HL-60 (cell line): ENCODE measurements around the gene SLC16A6.

ENCODE experiments used
- CTCF ChIP-seq: IDR thresholded peaks from one replicate; pipeline ENCODE4 v1.5.1; 2011; ENCODE audit warnings: low read length, control low read depth, inconsistent platforms; ENCODE audit not compliant: insufficient read depth
- SPI1 ChIP-seq: IDR thresholded peaks from 2 replicates; pipeline ENCODE4 v1.6.1; 2012; ENCODE audit warnings: low read depth, mild to moderate bottlenecking, borderline replicate concordance
- TF ChIP-seq, protein P1 (sequence below): IDR thresholded peaks from 2 replicates; pipeline ENCODE4 v1.6.1; 2012; ENCODE audit warnings: low read depth; ENCODE audit not compliant: insufficient replicate concordance

- no peak for TF ChIP-seq SPI1
- TF ChIP-seq CTCF = no peak
- TF ChIP-seq, protein P1, sequence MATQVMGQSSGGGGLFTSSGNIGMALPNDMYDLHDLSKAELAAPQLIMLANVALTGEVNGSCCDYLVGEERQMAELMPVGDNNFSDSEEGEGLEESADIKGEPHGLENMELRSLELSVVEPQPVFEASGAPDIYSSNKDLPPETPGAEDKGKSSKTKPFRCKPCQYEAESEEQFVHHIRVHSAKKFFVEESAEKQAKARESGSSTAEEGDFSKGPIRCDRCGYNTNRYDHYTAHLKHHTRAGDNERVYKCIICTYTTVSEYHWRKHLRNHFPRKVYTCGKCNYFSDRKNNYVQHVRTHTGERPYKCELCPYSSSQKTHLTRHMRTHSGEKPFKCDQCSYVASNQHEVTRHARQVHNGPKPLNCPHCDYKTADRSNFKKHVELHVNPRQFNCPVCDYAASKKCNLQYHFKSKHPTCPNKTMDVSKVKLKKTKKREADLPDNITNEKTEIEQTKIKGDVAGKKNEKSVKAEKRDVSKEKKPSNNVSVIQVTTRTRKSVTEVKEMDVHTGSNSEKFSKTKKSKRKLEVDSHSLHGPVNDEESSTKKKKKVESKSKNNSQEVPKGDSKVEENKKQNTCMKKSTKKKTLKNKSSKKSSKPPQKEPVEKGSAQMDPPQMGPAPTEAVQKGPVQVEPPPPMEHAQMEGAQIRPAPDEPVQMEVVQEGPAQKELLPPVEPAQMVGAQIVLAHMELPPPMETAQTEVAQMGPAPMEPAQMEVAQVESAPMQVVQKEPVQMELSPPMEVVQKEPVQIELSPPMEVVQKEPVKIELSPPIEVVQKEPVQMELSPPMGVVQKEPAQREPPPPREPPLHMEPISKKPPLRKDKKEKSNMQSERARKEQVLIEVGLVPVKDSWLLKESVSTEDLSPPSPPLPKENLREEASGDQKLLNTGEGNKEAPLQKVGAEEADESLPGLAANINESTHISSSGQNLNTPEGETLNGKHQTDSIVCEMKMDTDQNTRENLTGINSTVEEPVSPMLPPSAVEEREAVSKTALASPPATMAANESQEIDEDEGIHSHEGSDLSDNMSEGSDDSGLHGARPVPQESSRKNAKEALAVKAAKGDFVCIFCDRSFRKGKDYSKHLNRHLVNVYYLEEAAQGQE = no peak
These were observed 51.1 kb downstream of the SLC16A6 start for GRCh38 chr17:68239632-68240366.
